ENCODE data around the gene MAP2K2.

The MAP2K2 gene

DNA sequence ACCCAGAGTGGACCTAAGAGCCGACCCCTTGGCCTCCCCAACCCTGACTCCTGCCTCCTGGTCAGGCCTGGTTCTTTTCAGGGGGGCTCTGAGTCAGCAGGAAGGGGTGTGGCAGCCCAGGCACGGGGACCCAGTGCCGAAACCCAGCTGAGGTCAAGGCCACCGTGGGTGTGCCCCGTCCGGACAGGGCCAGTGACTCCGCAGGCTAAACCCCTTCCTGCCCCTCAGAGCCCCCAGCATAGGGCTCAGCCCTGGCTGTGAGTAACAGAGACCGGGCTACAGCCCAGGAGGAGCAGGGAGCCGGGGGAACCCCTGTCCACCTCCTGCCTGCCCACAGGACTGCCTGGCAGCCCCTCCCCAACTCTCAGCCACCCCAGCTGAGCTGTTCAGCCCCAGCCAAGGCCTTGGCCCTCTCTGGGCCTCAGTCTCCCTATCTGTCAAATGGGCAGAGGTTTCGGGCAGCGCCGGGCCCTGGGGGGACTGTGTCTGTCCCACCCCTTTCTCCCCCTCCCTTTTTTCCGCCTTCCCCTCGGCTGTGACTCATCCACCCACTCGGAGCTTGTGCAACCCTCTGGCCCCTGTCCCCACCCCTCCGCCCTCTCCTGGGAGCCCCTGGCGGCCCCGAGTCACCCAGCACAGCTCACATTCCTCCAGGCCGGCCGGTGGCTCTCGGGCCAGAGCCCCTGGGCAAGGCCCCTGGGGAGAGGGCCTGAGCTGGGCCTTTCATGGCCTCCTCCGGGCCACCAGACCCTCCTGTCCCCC, 65.8 kb downstream of the MAP2K2 start:
- ChIA-PET POLR2A (interaction anchor here (0.7 to 2.2 kb wide), 2 partner anchors 73 to 315 kb away, joined by 4 to 8 read pairs; partner anchors contain the start of gene EEF2), CTCF (interaction anchor here (0.7 kb wide), 1 partner anchor 513 kb away, joined by 3 read pairs; no protein-coding TSS in a partner anchor)
- Histone ChIP-seq H3K27ac (ENCODE audit: extremely low read depth, low read depth, low read length) (0 out of 2 replicates have a peak overlapping the region, but pooled peaks have one; percentile 1), H3K36me3 (ENCODE audit: control insufficient read depth in 2 of 2, insufficient read depth in 1 of 2, low read length in 2 of 2) (peaks cover 12 to 44% of the 10 kb centered on the region in 2 experiments; a peak in 2 of 3 replicates), H3K4me1 (ENCODE audit: control insufficient read depth, insufficient read depth, low read length) (0 out of 2 replicates have a peak, but pooled peaks cover 4% of the 10 kb centered on the region), H3K9me3 (ENCODE audit: control insufficient read depth, insufficient read depth, low read depth, low read length) (no peaks in the 10 kb centered on the region), H3K4me3 (ENCODE audit: low read depth, low read length) (no peak overlapping the region)
- TF ChIP-seq ZXDB (tag by site-specific recombination; IDR thresholded peaks at IDR 0.05), result 0 out of 2 replicates have a peak, but pooled peaks have one; percentile 27
- TF ChIP-seq, protein P1, sequence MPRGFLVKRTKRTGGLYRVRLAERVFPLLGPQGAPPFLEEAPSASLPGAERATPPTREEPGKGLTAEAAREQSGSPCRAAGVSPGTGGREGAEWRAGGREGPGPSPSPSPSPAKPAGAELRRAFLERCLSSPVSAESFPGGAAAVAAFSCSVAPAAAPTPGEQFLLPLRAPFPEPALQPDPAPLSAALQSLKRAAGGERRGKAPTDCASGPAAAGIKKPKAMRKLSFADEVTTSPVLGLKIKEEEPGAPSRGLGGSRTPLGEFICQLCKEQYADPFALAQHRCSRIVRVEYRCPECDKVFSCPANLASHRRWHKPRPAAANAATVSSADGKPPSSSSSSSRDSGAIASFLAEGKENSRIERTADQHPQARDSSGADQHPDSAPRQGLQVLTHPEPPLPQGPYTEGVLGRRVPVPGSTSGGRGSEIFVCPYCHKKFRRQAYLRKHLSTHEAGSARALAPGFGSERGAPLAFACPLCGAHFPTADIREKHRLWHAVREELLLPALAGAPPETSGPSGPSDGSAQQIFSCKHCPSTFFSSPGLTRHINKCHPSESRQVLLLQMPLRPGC (tag by site-specific recombination; IDR thresholded peaks at IDR 0.05), result 0 out of 2 replicates have a peak, but pooled peaks have one; percentile 25
- TF ChIP-seq, protein P2, sequence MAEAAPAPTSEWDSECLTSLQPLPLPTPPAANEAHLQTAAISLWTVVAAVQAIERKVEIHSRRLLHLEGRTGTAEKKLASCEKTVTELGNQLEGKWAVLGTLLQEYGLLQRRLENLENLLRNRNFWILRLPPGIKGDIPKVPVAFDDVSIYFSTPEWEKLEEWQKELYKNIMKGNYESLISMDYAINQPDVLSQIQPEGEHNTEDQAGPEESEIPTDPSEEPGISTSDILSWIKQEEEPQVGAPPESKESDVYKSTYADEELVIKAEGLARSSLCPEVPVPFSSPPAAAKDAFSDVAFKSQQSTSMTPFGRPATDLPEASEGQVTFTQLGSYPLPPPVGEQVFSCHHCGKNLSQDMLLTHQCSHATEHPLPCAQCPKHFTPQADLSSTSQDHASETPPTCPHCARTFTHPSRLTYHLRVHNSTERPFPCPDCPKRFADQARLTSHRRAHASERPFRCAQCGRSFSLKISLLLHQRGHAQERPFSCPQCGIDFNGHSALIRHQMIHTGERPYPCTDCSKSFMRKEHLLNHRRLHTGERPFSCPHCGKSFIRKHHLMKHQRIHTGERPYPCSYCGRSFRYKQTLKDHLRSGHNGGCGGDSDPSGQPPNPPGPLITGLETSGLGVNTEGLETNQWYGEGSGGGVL (tag by site-specific recombination; IDR thresholded peaks at IDR 0.05), result peak; percentile 40; the same call in 1 of the 2 replicates
- no peak for TF ChIP-seq ZNF514 (tag by site-specific recombination; IDR thresholded peaks at IDR 0.05)
- peak; percentile 53; the same call in 1 of the 2 replicates for TF ChIP-seq KLF16 (tag by site-specific recombination; IDR thresholded peaks at IDR 0.05)
- TF ChIP-seq ZNF366 (tag by site-specific recombination; conservative IDR thresholded peaks at IDR 0.05), result no peak
- TF ChIP-seq SP2 (tag by site-specific recombination; IDR thresholded peaks at IDR 0.05), result peak; percentile 48; the same call in 1 of the 2 replicates
- peak; percentile 79 for TF ChIP-seq EGR2 (tag by site-specific recombination; IDR thresholded peaks at IDR 0.05; ENCODE audit: low read depth)
- 0 out of 2 replicates have a peak, but pooled peaks have one; percentile 10 for TF ChIP-seq ZNF768 (tag by site-specific recombination; IDR thresholded peaks at IDR 0.05)
- 0 out of 2 replicates have a peak, but pooled peaks have one; percentile 48 for TF ChIP-seq ZNF785 (tag by site-specific recombination; IDR thresholded peaks at IDR 0.05)
- TF ChIP-seq, protein P3, sequence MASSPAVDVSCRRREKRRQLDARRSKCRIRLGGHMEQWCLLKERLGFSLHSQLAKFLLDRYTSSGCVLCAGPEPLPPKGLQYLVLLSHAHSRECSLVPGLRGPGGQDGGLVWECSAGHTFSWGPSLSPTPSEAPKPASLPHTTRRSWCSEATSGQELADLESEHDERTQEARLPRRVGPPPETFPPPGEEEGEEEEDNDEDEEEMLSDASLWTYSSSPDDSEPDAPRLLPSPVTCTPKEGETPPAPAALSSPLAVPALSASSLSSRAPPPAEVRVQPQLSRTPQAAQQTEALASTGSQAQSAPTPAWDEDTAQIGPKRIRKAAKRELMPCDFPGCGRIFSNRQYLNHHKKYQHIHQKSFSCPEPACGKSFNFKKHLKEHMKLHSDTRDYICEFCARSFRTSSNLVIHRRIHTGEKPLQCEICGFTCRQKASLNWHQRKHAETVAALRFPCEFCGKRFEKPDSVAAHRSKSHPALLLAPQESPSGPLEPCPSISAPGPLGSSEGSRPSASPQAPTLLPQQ (tag by site-specific recombination; IDR thresholded peaks at IDR 0.05), result 0 out of 2 replicates have a peak, but pooled peaks have one; percentile 27
- TF ChIP-seq ZNF394 (tag by site-specific recombination; IDR thresholded peaks at IDR 0.05; ENCODE audit: borderline replicate concordance), result no peak
- peak; percentile 19; the same call in 1 of the 2 replicates for TF ChIP-seq KLF9 (tag by site-specific recombination; IDR thresholded peaks at IDR 0.05; ENCODE audit: low read depth)
- TF ChIP-seq KLF7 (tag by site-specific recombination; IDR thresholded peaks at IDR 0.05; ENCODE audit: borderline replicate concordance), result peak; percentile 51; the same call in 1 of the 2 replicates
- TF ChIP-seq KLF1 (tag by site-specific recombination; IDR thresholded peaks at IDR 0.05), result peak; percentile 93
- TF ChIP-seq KLF8 (tag by site-specific recombination; IDR thresholded peaks at IDR 0.05), result peak; percentile 41; the same call in 1 of the 2 replicates
- TF ChIP-seq, protein P4, sequence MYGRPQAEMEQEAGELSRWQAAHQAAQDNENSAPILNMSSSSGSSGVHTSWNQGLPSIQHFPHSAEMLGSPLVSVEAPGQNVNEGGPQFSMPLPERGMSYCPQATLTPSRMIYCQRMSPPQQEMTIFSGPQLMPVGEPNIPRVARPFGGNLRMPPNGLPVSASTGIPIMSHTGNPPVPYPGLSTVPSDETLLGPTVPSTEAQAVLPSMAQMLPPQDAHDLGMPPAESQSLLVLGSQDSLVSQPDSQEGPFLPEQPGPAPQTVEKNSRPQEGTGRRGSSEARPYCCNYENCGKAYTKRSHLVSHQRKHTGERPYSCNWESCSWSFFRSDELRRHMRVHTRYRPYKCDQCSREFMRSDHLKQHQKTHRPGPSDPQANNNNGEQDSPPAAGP (tag by site-specific recombination; IDR thresholded peaks at IDR 0.05), result peak; percentile 95
- no peak for TF ChIP-seq PRDM1 (tag by site-specific recombination; IDR thresholded peaks at IDR 0.05)
- TF ChIP-seq, protein P5, sequence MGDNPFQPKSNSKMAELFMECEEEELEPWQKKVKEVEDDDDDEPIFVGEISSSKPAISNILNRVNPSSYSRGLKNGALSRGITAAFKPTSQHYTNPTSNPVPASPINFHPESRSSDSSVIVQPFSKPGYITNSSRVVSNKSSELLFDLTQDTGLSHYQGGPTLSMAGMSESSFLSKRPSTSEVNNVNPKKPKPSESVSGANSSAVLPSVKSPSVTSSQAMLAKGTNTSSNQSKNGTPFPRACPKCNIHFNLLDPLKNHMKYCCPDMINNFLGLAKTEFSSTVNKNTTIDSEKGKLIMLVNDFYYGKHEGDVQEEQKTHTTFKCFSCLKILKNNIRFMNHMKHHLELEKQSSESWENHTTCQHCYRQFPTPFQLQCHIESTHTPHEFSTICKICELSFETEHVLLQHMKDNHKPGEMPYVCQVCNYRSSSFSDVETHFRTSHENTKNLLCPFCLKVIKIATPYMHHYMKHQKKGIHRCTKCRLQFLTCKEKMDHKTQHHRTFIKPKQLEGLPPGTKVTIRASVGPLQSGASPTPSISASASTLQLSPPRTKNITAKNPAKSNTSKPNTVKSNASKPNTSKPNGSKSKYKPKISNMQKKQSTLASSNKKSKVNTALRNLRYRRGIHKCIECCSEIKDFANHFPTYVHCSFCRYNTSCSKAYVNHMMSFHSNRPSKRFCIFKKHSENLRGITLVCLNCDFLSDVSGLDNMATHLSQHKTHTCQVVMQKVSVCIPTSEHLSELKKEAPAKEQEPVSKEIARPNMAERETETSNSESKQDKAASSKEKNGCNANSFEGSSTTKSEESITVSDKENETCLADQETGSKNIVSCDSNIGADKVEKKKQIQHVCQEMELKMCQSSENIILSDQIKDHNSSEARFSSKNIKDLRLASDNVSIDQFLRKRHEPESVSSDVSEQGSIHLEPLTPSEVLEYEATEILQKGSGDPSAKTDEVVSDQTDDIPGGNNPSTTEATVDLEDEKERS (tag by site-specific recombination; IDR thresholded peaks at IDR 0.05), result peak; percentile 54; the same call in 1 of the 2 replicates
- TF ChIP-seq ZBTB8A (tag by site-specific recombination; IDR thresholded peaks at IDR 0.05), result 0 out of 2 replicates have a peak, but pooled peaks have one; percentile 15
- no peak for TF ChIP-seq ZNF624 (tag by site-specific recombination; IDR thresholded peaks at IDR 0.05)
- TF ChIP-seq ZNF324 (tag by site-specific recombination; IDR thresholded peaks at IDR 0.05), result 0 out of 2 replicates have a peak, but pooled peaks have one; percentile 63
- TF ChIP-seq, protein P6, sequence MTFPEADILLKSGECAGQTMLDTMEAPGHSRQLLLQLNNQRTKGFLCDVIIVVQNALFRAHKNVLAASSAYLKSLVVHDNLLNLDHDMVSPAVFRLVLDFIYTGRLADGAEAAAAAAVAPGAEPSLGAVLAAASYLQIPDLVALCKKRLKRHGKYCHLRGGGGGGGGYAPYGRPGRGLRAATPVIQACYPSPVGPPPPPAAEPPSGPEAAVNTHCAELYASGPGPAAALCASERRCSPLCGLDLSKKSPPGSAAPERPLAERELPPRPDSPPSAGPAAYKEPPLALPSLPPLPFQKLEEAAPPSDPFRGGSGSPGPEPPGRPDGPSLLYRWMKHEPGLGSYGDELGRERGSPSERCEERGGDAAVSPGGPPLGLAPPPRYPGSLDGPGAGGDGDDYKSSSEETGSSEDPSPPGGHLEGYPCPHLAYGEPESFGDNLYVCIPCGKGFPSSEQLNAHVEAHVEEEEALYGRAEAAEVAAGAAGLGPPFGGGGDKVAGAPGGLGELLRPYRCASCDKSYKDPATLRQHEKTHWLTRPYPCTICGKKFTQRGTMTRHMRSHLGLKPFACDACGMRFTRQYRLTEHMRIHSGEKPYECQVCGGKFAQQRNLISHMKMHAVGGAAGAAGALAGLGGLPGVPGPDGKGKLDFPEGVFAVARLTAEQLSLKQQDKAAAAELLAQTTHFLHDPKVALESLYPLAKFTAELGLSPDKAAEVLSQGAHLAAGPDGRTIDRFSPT (tag by site-specific recombination; IDR thresholded peaks at IDR 0.05), result peak; percentile 65; the same call in 1 of the 2 replicates
- TF ChIP-seq ZFHX2 (tag by site-specific recombination; conservative IDR thresholded peaks at IDR 0.05), result peak; percentile 85
- 0 out of 2 replicates have a peak, but pooled peaks have one; percentile 38 for TF ChIP-seq ZNF24 (tag by site-specific recombination; IDR thresholded peaks at IDR 0.05)

Measured in HEK293 (cell line).